GM19099 (cell line): ENCODE measurements around the gene PHACTR3.

Experiments used
- POLR2A ChIP-seq: IDR thresholded peaks from 3 replicates; pipeline ENCODE4 v1.6.1; 2011; ENCODE audit warnings: low read depth; ENCODE audit not compliant: insufficient read length; ENCODE audit errors: extremely low read depth

The PHACTR3 gene

GRCh38 chr20:59662856-59663512, 58.6 kb downstream of the PHACTR3 start:
- no peak for TF ChIP-seq POLR2A

- no peak for TF ChIP-seq POLR2A
These were observed 59.2 kb downstream of the PHACTR3 start for GRCh38 chr20:59663513-59664060.

- TF ChIP-seq POLR2A = no peak
These were observed 60.1 kb downstream of the PHACTR3 start for GRCh38 chr20:59664421-59664941.

- no peak for TF ChIP-seq POLR2A
These were observed 61.6 kb downstream of the PHACTR3 start for GRCh38 chr20:59665656-59666555.

GRCh38 chr20:59666586-59666985, 62.2 kb downstream of the PHACTR3 start:
- no peak for TF ChIP-seq POLR2A

GRCh38 chr20:59667131-59667530, 62.8 kb downstream of the PHACTR3 start:
- TF ChIP-seq POLR2A = no peak

- no peak for TF ChIP-seq POLR2A
These were observed 63.7 kb downstream of the PHACTR3 start for GRCh38 chr20:59667981-59668515.

GRCh38 chr20:59668926-59669850, 64.8 kb downstream of the PHACTR3 start:
- no peak for TF ChIP-seq POLR2A

- TF ChIP-seq POLR2A = no peak
These were observed 66.6 kb downstream of the PHACTR3 start for GRCh38 chr20:59670786-59671492.

- no peak for TF ChIP-seq POLR2A
These were observed 67.5 kb downstream of the PHACTR3 start for GRCh38 chr20:59671661-59672471.

GRCh38 chr20:59672576-59672975, 68.2 kb downstream of the PHACTR3 start:
- TF ChIP-seq POLR2A = no peak

- no peak for TF ChIP-seq POLR2A
These were observed 69.1 kb downstream of the PHACTR3 start for GRCh38 chr20:59673288-59673997.
